H1 (cell line): ENCODE measurements around the gene OSBPL3.

Experiments
- ATF2 ChIP-seq: IDR thresholded peaks from 2 replicates; pipeline ENCODE4 v1.6.1; 2012; ENCODE audit warnings: low read length, inconsistent platforms
- E2F6 ChIP-seq: IDR thresholded peaks from 2 replicates; pipeline ENCODE4 v1.6.1; 2012; ENCODE audit warnings: inconsistent platforms
- EZH2 ChIP-seq: fragments of 200-600 bp; sonication (generic); IDR thresholded peaks from 2 replicates; pipeline ENCODE4 v1.7.1; 2012; ENCODE audit warnings: low read depth, mild to moderate bottlenecking, moderate library complexity, low read length, inconsistent platforms; ENCODE audit not compliant: severe bottlenecking
- KDM5A ChIP-seq: fragments of 200-600 bp; IDR thresholded peaks from 2 replicates; pipeline ENCODE4 v1.7.1; 2012; ENCODE audit warnings: mild to moderate bottlenecking, low read length, inconsistent platforms, mixed read lengths
- NRF1 ChIP-seq: IDR thresholded peaks from 2 replicates; pipeline ENCODE4 v1.6.1; 2011; ENCODE audit warnings: mild to moderate bottlenecking, low read depth, low read length, improper control_type of control experiment
- POLR2A ChIP-seq, 2 experiments: IDR thresholded peaks; 1 replicate in 1 of 2; 2 replicates in 1 of 2; pipeline ENCODE4 v1.6.1; 2011; ENCODE audit warnings: low read depth in 2 of 2, low read length in 2 of 2, mild to moderate bottlenecking in 2 of 2; ENCODE audit errors: control extremely low read depth in 1 of 2
- POLR2AphosphoS5 ChIP-seq: IDR thresholded peaks from 2 replicates; pipeline ENCODE4 v1.6.1; 2011; ENCODE audit warnings: low read depth, low read length
- RFX5 ChIP-seq: IDR thresholded peaks from 2 replicates; pipeline ENCODE4 v1.6.1; 2011; ENCODE audit warnings: low read depth, low read length, improper control_type of control experiment, borderline replicate concordance
- RXRA ChIP-seq: IDR thresholded peaks from 2 replicates; pipeline ENCODE4 v1.6.1; 2011; ENCODE audit warnings: low read depth, mild to moderate bottlenecking, low read length, moderate library complexity; ENCODE audit not compliant: insufficient read depth
- SIN3A ChIP-seq, 2 experiments: IDR thresholded peaks in 1 of 2; conservative IDR thresholded peaks in 1 of 2; 2 replicates each; pipeline ENCODE4 v1.6.1; 2011 to 2012; ENCODE audit warnings: low read length in 2 of 2, improper control_type of control experiment in 1 of 2, low read depth in 1 of 2, mild to moderate bottlenecking in 1 of 2
- ZNF274 ChIP-seq: IDR thresholded peaks from 2 replicates; pipeline ENCODE4 v1.7.0; 2012; ENCODE audit warnings: low read length, borderline replicate concordance; ENCODE audit errors: extremely low read depth
- TF ChIP-seq, protein P1 (sequence below), 3 experiments: IDR thresholded peaks; 1 replicate in 2 of 3; 2 replicates in 1 of 3; pipeline versions ENCODE4 v1.5.1 to v1.6.1; 2011; ENCODE audit warnings: low read length in 3 of 3, mild to moderate bottlenecking in 3 of 3, inconsistent platforms in 2 of 3, low read depth in 1 of 3, moderate library complexity in 1 of 3; ENCODE audit not compliant: insufficient read depth in 1 of 3; ENCODE audit errors: control extremely low read depth in 1 of 3
- TF ChIP-seq, protein P2 (sequence below): IDR thresholded peaks from 2 replicates; pipeline ENCODE4 v1.6.1; 2011; ENCODE audit warnings: low read length, improper control_type of control experiment
- TF ChIP-seq, protein P3 (sequence below): IDR thresholded peaks from 2 replicates; pipeline ENCODE4 v1.6.1; 2011; ENCODE audit warnings: low read depth, mild to moderate bottlenecking, low read length; ENCODE audit not compliant: insufficient read depth

DNA sequence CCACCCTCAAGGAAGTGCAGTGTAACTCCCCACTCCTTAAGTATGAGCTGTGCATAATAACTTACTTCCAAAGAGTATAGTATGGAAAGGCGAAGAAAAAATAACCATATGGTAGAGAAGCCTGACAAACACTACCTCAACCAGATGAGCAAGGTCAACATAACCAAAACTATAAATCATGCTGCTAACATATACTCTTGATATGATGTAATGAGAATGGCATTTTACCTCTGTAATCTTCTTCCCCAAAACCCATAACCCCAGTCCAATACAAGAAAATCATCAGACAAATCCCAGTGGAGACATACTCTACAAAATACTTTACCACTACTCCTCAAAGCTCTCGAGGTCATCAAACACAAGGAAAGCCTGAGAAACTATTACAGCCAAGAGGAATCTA lies 15.8 kb downstream of the OSBPL3 start:
- no peak for TF ChIP-seq SIN3A (conservative IDR thresholded peaks at IDR 0.05 in 1 of 2, IDR thresholded peaks at IDR 0.05 in 1 of 2; ENCODE audit: low read depth in 1 of 2, low read length in 2 of 2)
- no peak for TF ChIP-seq EZH2
- TF ChIP-seq, protein P1, sequence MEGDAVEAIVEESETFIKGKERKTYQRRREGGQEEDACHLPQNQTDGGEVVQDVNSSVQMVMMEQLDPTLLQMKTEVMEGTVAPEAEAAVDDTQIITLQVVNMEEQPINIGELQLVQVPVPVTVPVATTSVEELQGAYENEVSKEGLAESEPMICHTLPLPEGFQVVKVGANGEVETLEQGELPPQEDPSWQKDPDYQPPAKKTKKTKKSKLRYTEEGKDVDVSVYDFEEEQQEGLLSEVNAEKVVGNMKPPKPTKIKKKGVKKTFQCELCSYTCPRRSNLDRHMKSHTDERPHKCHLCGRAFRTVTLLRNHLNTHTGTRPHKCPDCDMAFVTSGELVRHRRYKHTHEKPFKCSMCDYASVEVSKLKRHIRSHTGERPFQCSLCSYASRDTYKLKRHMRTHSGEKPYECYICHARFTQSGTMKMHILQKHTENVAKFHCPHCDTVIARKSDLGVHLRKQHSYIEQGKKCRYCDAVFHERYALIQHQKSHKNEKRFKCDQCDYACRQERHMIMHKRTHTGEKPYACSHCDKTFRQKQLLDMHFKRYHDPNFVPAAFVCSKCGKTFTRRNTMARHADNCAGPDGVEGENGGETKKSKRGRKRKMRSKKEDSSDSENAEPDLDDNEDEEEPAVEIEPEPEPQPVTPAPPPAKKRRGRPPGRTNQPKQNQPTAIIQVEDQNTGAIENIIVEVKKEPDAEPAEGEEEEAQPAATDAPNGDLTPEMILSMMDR (IDR thresholded peaks at IDR 0.05; ENCODE audit: control extremely low read depth in 1 of 3, insufficient read depth in 1 of 3, low read depth in 1 of 3, low read length in 3 of 3), result no peak
- no peak for TF ChIP-seq ZNF274
- TF ChIP-seq ATF2, result no peak
- TF ChIP-seq E2F6, result no peak
- TF ChIP-seq NRF1, result no peak
- TF ChIP-seq, protein P2, sequence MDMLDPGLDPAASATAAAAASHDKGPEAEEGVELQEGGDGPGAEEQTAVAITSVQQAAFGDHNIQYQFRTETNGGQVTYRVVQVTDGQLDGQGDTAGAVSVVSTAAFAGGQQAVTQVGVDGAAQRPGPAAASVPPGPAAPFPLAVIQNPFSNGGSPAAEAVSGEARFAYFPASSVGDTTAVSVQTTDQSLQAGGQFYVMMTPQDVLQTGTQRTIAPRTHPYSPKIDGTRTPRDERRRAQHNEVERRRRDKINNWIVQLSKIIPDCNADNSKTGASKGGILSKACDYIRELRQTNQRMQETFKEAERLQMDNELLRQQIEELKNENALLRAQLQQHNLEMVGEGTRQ, result no peak
- no peak for TF ChIP-seq RXRA
- TF ChIP-seq, protein P3, sequence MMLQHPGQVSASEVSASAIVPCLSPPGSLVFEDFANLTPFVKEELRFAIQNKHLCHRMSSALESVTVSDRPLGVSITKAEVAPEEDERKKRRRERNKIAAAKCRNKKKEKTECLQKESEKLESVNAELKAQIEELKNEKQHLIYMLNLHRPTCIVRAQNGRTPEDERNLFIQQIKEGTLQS, result no peak
- no peak for TF ChIP-seq KDM5A
- no peak for TF ChIP-seq POLR2A (IDR thresholded peaks at IDR 0.05; ENCODE audit: control extremely low read depth in 1 of 2, low read depth in 2 of 2, low read length in 2 of 2)
- no peak for TF ChIP-seq RFX5
- TF ChIP-seq POLR2AphosphoS5, result no peak
